GM10847 (cell line): ENCODE measurements around the gene ROM1.

Source experiments
- POLR2A ChIP-seq: IDR thresholded peaks from 2 replicates; pipeline ENCODE4 v1.6.1; 2011; ENCODE audit not compliant: insufficient read length; ENCODE audit errors: extremely low read depth

ROM1 gene

DNA sequence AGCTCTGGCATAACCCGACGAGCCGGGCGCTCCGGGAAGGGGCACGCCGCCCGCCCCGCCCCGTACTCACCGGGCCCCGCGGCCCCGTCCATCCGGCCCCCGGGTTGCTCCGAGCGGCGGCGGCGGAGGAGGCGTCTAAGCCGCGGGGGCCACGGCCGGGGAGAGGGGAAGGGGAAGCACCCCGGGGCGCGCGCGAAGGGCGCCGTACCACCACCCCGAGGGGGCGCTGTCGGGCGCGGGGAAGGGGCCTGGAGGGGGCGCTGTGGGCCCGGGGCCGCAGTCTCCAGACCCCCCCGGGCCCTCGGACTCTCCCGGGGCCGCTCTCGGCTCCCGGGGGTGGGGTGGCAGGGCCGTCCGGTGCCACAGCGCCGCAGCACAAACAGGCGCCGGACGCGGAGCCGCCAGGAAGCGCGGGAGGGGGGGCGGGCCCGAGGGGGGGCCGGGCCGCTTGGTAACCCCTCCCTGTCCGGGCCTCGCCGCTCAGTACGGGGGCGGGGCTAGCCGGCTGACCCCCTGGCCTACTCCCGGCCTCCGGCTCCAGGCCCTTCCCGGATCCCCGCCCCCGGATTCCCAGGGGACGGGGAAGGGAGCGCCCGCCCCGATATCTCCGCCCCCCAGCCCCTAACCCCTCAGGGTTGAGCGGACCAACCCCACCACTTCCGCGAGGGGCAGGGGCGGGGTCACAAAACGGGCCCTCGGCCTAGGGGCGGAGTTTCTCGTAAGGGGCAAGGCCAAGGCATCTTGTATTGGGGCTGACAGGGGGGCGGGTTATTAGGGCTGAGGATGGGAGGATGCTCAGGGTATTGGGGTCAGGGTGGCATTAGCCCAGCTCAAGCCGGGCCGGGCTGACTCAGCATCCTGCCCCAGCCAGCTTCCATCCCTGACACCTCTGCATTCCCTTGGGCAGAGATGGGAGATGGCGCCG, at the start of gene ROM1, which contains the start of gene EML3:
Gene ROM1 (plus strand): TSS at position 892 of the 925 bp plus-strand sequence. CDS start 25 bp downstream, at position 917.
Gene EML3 (minus strand): TSS at position 410 of the 925 bp plus-strand sequence. CDS start 318 bp downstream, at position 92.
- no peak for TF ChIP-seq POLR2A

GRCh38 chr11:62565100-62565802, 47.8 kb upstream of the ROM1 start:
- no peak for TF ChIP-seq POLR2A

GRCh38 chr11:62566247-62566646, 46.8 kb upstream of the ROM1 start:
- no peak for TF ChIP-seq POLR2A

GRCh38 chr11:62567018-62567633, 45.9 kb upstream of the ROM1 start:
- no peak for TF ChIP-seq POLR2A

DNA sequence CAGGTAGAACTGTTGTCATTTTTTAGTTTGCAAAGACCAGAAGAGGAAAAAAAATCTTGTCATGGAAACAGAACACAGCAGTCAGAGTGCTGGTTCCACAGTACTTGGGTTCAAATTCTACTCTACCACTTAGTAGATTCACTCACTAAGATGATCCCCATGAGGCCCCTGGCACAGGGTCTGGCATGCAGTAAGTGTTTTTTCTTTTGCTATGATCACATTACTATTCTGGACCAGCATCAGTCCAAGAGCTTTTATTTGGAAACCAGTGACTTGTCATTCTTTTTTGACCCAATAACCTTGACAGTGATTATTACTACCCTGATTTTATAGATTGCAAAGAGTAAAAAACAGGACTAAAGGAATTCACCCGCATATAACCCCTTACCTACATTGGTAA, 43.4 kb upstream of the ROM1 start:
- TF ChIP-seq POLR2A = no peak

DNA sequence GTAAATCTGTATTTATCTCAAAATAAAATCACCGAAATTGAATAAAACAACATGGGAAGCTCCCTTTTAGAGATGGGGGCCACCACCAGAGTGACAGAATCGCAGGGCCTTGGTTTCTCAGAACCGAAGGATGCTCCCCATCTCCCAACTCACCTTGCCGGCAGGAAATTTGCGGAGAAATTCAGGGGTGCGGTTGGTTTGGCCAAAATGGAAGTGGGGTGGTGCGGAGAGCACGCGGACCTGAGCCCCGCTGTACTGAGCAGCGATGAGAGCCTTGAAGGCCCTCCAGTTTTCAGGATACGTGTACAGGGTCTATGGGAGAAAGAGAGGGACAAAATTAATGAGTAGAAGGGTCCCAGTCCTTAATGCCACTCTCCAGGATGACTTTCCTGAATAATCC, 40.6 kb upstream of the ROM1 start:
- TF ChIP-seq POLR2A = no peak

DNA sequence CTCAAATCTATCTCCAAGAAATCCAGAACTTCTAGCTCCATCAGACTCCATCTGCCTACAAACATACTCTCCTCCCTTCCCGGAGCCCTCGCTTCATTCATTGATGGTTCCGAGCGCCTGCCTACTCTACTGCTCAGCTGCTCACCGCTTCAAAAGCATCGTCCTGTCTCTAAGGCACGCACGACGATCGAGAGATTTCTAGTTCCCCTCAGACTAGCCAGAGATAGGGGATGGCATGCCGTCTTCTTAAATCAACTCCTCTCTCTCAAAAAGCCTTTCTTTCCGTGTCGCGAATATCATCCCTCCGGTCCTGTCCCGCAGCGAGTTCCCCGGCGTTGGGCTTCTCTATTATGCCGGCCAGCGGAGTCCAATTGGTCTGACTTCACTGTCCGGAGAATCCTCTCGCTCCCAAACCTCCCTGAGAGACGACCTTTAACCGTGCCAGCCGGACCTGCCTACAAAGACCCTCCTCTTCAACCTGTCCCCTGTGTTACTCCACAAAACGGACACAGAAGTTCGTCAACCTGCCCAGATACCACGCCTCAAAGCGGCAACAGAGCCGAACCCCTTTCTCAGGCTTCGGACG, 40.0 kb upstream of the ROM1 start:
- no peak for TF ChIP-seq POLR2A

DNA sequence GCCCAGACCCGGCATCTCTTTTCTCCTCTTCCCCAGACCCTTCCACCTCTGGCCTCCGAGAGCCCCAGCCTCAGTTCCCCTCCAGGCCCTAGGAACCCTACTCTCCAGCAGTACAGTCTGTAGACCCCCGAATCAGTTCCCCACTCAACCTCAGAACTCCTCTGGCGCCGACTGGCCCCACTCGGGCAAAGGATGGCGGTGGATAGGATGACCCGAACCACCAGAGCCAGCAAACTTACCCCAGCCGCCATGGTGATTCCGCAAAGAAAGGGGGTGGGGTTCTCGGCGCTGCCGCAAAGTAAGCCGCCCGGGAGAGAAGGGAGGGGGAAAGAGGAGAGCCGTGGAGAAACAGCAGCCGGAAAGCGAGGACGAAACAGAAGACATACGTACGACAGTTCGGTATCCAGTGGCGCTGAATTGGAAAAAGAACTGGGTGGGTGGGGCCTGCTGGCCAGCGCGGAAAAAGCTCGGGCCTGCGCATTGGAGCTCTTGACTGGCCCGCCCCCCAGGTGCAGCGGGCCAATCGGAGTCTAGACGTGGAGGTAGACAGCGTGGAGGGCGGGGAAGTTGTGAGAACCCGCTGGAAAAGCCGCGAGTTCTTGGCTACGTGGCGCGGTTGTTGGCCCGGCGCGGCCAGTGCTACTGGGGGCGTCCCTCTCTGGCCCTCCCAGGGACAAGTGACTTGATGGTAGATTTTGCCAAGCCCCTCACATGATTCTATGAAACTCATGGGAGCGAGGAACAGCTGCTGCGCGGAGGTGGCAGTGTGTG, 39.3 kb upstream of the ROM1 start, which contains the start of gene EEF1G:
Gene EEF1G (minus strand): TSS at position 300 of the 771 bp plus-strand sequence. CDS start 49 bp downstream, at position 251.
- TF ChIP-seq POLR2A = peak; percentile 62

- TF ChIP-seq POLR2A = no peak
These were observed 38.5 kb upstream of the ROM1 start for GRCh38 chr11:62574363-62575071.

DNA sequence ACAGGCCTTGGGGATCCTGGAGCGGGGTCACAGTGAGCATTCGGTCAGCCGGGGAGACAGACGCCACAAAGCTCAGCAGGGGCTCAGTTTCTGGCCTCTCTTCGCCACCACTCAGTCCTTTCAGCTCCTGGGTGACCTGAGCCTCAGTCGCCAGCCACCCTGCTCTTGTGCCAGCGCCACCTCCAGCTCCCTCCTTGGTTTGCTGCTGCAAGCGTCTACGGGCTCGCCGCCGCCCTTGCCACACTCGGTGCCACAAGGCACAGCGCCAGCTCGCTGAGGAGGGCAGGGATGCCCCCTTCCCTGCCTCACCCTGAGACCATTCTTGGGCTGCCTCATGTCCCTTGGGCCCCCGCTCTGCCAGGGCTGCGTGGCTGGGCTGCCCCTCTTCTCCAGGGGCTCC, 37.9 kb upstream of the ROM1 start:
- no peak for TF ChIP-seq POLR2A

GRCh38 chr11:62575837-62576236, 37.2 kb upstream of the ROM1 start:
- TF ChIP-seq POLR2A = no peak

DNA sequence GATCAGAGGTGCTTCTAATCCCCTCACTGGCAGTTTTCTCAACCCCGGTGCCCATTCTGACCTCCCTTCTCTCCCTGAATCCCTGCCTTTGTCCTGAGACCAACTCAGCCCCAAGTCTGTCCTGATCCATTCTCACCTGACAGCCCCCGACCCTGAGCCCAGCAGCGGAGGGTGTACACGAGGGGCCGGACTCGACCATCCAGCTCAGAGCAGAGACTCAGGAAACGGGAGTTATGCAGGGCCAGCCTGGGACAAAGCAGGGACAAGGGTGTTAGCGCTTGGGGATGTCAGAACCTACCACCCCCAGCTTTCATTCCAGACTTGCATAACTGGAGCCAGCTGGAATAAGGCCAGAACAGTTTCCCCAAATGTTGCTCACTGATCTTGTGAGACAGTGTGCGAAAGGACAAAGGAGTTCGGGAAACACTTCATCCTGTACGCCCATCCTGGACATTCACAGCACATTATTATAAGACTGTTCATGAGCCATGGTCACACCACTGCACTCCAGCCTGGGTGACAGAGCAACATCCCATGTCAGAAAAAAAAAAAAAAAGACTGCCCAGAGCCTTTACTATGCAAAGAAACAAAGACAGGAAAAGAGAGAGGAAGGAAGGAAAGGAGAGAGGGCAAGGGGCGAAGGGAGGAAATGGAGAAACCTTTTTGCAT, 35.9 kb upstream of the ROM1 start:
- TF ChIP-seq POLR2A = no peak

- TF ChIP-seq POLR2A = no peak
These were observed 34.5 kb upstream of the ROM1 start for GRCh38 chr11:62578541-62578940.
